Astrocyte (in vitro differentiated cells and primary cell): Measurements from ENCODE around the gene PBX1. TPM values are rescaled to one million over a fixed set of nuclear protein-coding genes. Genes with fewer than 3 reads are reported as not detected.
A peak's percentile ranks its signal among the peaks of the same experiment; 100 is the strongest.

Experiments
- DNase-seq: peaks from one replicate; pipeline ENCODE4 v3.0.0-alpha.2; 2010; ENCODE audit warnings: low read depth
- FAIRE-seq: peaks from 2 replicates; lab custom pipeline; 2011; peaks lifted over from hg19 to GRCh38; lab: Jason Lieb, UNC
- H2AFZ ChIP-seq: 2 replicates; pipeline ENCODE4 v1.6.0; 2012; ENCODE audit warnings: low read depth, low read length, inconsistent platforms
- H3K27ac ChIP-seq: 2 replicates; pipeline ENCODE4 v1.5.1; 2011; ENCODE audit warnings: low read depth, low read length, inconsistent platforms
- H3K27me3 ChIP-seq: 2 replicates; pipeline ENCODE4 v1.6.0; 2011; ENCODE audit warnings: low read length, inconsistent platforms; ENCODE audit not compliant: insufficient read depth
- H3K36me3 ChIP-seq: 2 replicates; pipeline ENCODE4 v1.5.1; 2011; ENCODE audit warnings: low read length, inconsistent platforms; ENCODE audit not compliant: insufficient read depth
- H3K4me1 ChIP-seq: 2 replicates; pipeline ENCODE4 v1.5.1; 2011; ENCODE audit warnings: low read length, inconsistent platforms; ENCODE audit not compliant: insufficient read depth
- H3K4me2 ChIP-seq: 2 replicates; pipeline ENCODE4 v1.6.0; 2012; ENCODE audit warnings: low read length, inconsistent platforms
- H3K4me3 ChIP-seq: 2 replicates; pipeline ENCODE4 v1.5.1; 2011; ENCODE audit warnings: low read depth, mild to moderate bottlenecking, low read length, inconsistent platforms; ENCODE audit not compliant: insufficient read depth
- H3K79me2 ChIP-seq: 2 replicates; pipeline ENCODE4 v1.6.0; 2012; ENCODE audit warnings: mild to moderate bottlenecking, low read length, inconsistent platforms; ENCODE audit not compliant: insufficient read depth
- H3K9ac ChIP-seq: 2 replicates; pipeline ENCODE4 v1.6.0; 2012; ENCODE audit warnings: mild to moderate bottlenecking, low read length, inconsistent platforms
- H3K9me3 ChIP-seq: 2 replicates; pipeline ENCODE4 v1.5.1; 2012; ENCODE audit warnings: low read depth, mild to moderate bottlenecking, low read length, inconsistent platforms; ENCODE audit not compliant: insufficient read depth
- H4K20me1 ChIP-seq: 2 replicates; pipeline ENCODE4 v1.6.0; 2012; ENCODE audit warnings: low read length, inconsistent platforms; ENCODE audit not compliant: insufficient read depth
- H3K27ac Mint-ChIP-seq: one replicate; pipeline ENCODE4 v1.8.0; 2021; ENCODE audit warnings: mild to moderate bottlenecking, mixed read lengths; ENCODE audit not compliant: unreplicated experiment
- H3K27me3 Mint-ChIP-seq: one replicate; pipeline ENCODE4 v1.8.0; 2021; ENCODE audit warnings: low read depth, mixed read lengths; ENCODE audit not compliant: unreplicated experiment
- H3K36me3 Mint-ChIP-seq: one replicate; pipeline ENCODE4 v1.8.0; 2021; ENCODE audit warnings: low read depth, mixed read lengths; ENCODE audit not compliant: unreplicated experiment
- H3K4me1 Mint-ChIP-seq: one replicate; pipeline ENCODE4 v1.8.0; 2021; ENCODE audit warnings: low read depth, mixed read lengths; ENCODE audit not compliant: unreplicated experiment
- H3K4me3 Mint-ChIP-seq: one replicate; pipeline ENCODE4 v1.8.0; 2021; ENCODE audit warnings: mild to moderate bottlenecking, moderate library complexity, mixed read lengths; ENCODE audit not compliant: unreplicated experiment
- H3K9me3 Mint-ChIP-seq: one replicate; pipeline ENCODE4 v1.8.0; 2021; ENCODE audit warnings: mild to moderate bottlenecking, mixed read lengths; ENCODE audit not compliant: unreplicated experiment
- CTCF ChIP-seq: IDR thresholded peaks from 2 replicates; pipeline ENCODE4 v1.5.1; 2011; ENCODE audit warnings: low read depth, mild to moderate bottlenecking, inconsistent platforms, low read length, moderate library complexity; ENCODE audit not compliant: insufficient read depth
- EZH2 ChIP-seq: IDR thresholded peaks from 2 replicates; pipeline ENCODE4 v1.6.1; 2012; ENCODE audit warnings: mild to moderate bottlenecking, low read length, inconsistent platforms; ENCODE audit not compliant: insufficient read depth
- total RNA-seq: library from RNA; stranded (reverse); gene quantifications from 2 replicates; pipeline ENCODE4 v1.2.1, GENCODE V29; 2021

The PBX1 gene
- total RNA-seq, 1 donor from 2014 or later = 37.2 TPM

GRCh38 chr1:164756741-164757140, 197.8 kb downstream of the PBX1 start:
- no peaks in the 10 kb centered on the region for H3K36me3 ChIP-seq
- H3K9me3 ChIP-seq = no peaks in the 10 kb centered on the region
- TF ChIP-seq CTCF (no peak), EZH2 (no peak)
- no peak overlapping the region for H3K4me3 ChIP-seq
- H3K4me2 ChIP-seq = no peak overlapping the region
- Mint-ChIP-seq H3K4me1 (peaks cover 5% of the 10 kb centered on the region), H3K36me3 (no peaks in the 10 kb centered on the region), H3K27me3 (no peaks in the 10 kb centered on the region), H3K27ac (no peak overlapping the region), H3K9me3 (no peaks in the 10 kb centered on the region), H3K4me3 (no peak overlapping the region)
- H4K20me1 ChIP-seq = no peaks in the 10 kb centered on the region
- no peak for DNase-seq
- H3K27ac ChIP-seq = no peak overlapping the region
- H3K4me1 ChIP-seq = peaks cover 13% of the 10 kb centered on the region
- H3K79me2 ChIP-seq = peaks cover 3% of the 10 kb centered on the region
- no peak overlapping the region for H3K9ac ChIP-seq
- peak; percentile 9 for FAIRE-seq
- H3K27me3 ChIP-seq = no peaks in the 10 kb centered on the region
- H2AFZ ChIP-seq = no peak overlapping the region

- Histone ChIP-seq H3K4me2 (no peak overlapping the region), H3K36me3 (no peaks in the 10 kb centered on the region), H4K20me1 (no peaks in the 10 kb centered on the region), H3K9ac (no peak overlapping the region), H3K27me3 (no peaks in the 10 kb centered on the region), H2AFZ (no peak overlapping the region), H3K9me3 (no peaks in the 10 kb centered on the region), H3K4me1 (peaks cover 13% of the 10 kb centered on the region), H3K79me2 (peaks cover 3% of the 10 kb centered on the region), H3K4me3 (no peak overlapping the region), H3K27ac (no peak overlapping the region)
- TF ChIP-seq EZH2 (no peak), CTCF (no peak)
- no peak overlapping the region for H3K4me3 Mint-ChIP-seq
- no peaks in the 10 kb centered on the region for H3K36me3 Mint-ChIP-seq
- H3K27ac Mint-ChIP-seq = no peak overlapping the region
- DNase-seq (no peak), FAIRE-seq (no peak)
- H3K9me3 Mint-ChIP-seq = no peaks in the 10 kb centered on the region
- H3K4me1 Mint-ChIP-seq = peaks cover 5% of the 10 kb centered on the region
- no peaks in the 10 kb centered on the region for H3K27me3 Mint-ChIP-seq
These were observed 198.6 kb downstream of the PBX1 start for GRCh38 chr1:164757625-164758024.

- Histone ChIP-seq H3K9ac (no peak overlapping the region), H3K27me3 (no peaks in the 10 kb centered on the region), H3K4me1 (peaks cover 7% of the 10 kb centered on the region), H2AFZ (no peak overlapping the region), H3K4me3 (no peak overlapping the region), H3K79me2 (no peaks in the 10 kb centered on the region), H3K9me3 (no peaks in the 10 kb centered on the region), H4K20me1 (no peaks in the 10 kb centered on the region), H3K4me2 (no peak overlapping the region), H3K27ac (no peak overlapping the region), H3K36me3 (no peaks in the 10 kb centered on the region)
- TF ChIP-seq CTCF (no peak), EZH2 (no peak)
- Mint-ChIP-seq H3K9me3 (no peaks in the 10 kb centered on the region), H3K27me3 (no peaks in the 10 kb centered on the region), H3K4me1 (peaks cover 15% of the 10 kb centered on the region), H3K36me3 (no peaks in the 10 kb centered on the region), H3K4me3 (no peak overlapping the region), H3K27ac (no peak overlapping the region)
- FAIRE-seq = no peak
- DNase-seq = no peak
These were observed 200.3 kb downstream of the PBX1 start for GRCh38 chr1:164759144-164759920.
